GM10847 (cell line): ENCODE measurements around the gene OR13D1.

Experiments used
- POLR2A ChIP-seq: IDR thresholded peaks from 2 replicates; pipeline ENCODE4 v1.6.1; 2011; ENCODE audit not compliant: insufficient read length; ENCODE audit errors: extremely low read depth

OR13D1 gene

GRCh38 chr9:104694218-104694617, at the start of gene OR13D1:
TSS of gene OR13D1 (plus strand) at chr9:104694518. CDS start at chr9:104694518, 0 bp downstream.
- no peak for TF ChIP-seq POLR2A

- no peak for TF ChIP-seq POLR2A
Observed at GRCh38 chr9:104658496-104659195, 35.7 kb upstream of the OR13D1 start.

DNA sequence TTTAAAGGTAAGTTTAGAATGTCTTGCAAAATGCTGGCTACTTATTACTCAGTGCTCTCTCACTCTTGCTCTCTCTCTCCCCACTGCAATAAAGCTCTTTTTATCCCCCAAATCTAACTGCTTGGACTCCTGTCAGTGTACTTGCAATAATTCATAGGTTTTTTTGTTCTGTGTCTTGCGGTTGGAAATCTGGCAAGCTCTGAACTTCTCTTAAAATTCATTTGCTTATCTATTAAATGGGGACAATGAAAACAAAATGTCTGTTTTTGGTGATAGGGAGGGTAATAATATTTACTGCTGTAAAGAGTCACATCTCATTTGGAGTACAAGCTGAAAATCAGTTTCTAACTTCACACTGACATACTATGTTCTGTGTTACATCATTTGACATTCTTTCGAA, 18.7 kb upstream of the OR13D1 start:
- no peak for TF ChIP-seq POLR2A

DNA sequence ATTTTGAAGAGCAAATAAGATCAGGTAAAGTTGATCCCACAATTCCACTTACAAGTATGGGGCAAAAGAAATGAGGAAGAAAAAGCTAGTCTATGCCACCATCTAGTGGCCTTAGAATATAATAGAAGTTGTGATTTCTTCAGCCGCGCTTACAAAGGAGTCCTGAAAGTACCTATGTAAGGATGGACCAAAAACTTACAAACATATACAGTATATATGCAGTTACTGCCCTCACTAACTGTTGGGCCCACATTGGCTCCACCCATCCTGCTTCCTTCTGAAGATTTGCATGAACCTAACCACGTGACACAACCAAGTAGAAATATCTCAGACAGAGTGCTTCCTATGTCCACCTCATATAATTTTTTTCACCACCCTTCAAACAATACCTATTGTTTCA, 11.7 kb upstream of the OR13D1 start:
- TF ChIP-seq POLR2A, result no peak

GRCh38 chr9:104686081-104686480, 8.2 kb upstream of the OR13D1 start:
- no peak for TF ChIP-seq POLR2A

DNA sequence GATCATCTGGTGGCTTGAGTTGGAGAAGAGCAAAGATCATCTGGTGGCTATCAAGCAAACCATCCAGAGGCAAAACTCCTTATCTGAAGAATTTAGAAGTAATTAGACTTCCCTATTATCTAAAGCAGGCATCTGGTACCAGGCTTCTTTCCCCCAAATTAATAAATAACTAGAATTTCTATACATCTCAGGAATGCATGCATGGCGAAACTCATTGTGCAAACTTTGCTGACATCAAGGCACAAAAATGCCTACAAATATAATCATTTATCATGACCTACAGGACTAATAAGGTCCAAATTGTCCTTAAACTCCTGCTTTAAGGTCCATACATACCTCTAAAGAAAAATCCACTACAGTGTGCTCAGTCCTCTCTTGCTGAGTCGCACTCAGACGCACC, 6.0 kb downstream of the OR13D1 start:
- no peak for TF ChIP-seq POLR2A

- TF ChIP-seq POLR2A, result no peak
Observed at GRCh38 chr9:104711604-104712003, 17.3 kb downstream of the OR13D1 start.

DNA sequence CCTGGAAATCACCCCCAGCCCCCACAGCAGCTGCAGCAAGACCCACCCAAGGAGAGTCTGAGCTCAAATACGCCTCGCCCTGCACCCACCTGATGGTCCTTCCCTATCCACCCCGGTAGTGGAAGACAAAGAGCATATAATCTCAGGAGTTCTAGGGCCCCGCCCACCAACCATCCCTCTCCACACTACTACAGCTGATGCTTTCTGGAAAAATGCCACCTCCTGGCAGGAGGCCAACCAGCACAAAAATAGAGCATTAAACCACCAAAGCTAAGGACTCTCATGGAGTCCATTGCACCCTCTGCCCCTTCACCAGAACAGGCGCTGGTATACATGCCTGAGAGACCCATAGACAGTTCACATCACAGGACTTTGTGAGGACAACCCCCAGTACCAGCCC, 30.7 kb downstream of the OR13D1 start:
- no peak for TF ChIP-seq POLR2A

DNA sequence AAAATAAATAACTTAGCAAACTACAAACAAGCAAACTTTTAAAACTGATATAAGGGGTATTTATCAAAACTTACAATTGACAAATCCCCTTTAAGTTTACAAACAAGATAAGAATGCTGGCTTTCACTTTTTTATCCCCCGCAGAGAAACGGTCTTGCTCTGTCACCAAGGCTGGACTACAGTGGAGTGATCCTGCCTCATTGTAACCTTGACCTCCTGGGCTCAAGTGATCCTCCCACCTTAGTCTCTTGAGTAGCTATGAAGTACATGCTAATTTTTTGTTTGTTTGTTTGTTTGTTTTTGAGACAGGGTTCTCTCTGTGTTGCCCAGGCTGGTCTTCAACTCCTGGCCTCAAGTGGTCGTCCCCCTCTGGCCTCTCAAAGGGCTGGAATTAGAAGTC, 44.1 kb downstream of the OR13D1 start:
- no peak for TF ChIP-seq POLR2A

DNA sequence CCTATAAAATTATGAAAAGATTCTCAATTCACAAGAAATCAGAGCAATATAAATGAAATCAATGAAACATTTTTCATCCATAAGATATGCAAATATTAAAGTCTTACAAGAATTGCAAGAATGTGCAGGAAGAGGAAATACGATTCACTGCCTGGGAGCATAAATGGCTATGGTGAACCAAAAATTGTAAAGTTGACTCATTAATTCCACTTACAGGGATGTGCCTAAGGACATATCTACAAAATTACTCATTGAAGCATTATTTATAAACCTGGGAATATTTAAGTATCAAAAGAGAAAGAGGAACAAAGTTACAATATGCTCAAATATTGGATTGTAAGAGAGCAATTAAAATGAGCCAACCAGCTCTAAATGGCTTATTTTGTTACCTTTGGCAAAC, 46.3 kb downstream of the OR13D1 start:
- TF ChIP-seq POLR2A, result no peak

DNA sequence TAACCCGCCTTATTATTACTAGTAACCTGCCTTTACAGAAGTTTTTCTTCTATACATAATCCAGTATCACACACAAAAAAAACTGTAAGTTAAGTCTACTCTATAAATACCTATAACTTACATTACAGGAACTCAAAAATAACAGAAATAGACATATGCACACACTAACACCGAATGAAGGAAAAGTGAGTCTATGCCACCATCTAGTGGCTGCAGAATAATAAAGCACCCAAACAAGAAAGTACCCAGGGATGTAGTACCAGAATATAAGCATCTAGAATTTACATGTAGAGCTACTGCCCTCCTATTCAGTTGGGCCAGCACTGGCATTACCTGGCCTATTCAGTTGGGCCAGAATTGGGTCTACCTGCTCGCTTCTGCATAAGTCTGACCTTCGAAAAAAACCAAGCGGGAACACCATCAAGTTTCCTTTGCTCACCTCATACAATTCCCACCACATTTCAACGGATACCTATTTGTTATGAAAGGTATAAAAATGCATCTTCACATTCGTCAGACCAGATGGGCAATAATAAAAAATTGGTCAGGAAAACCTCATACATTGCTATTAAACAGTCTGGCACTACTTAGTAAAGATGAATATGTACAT, 49.2 kb downstream of the OR13D1 start:
- TF ChIP-seq POLR2A, result no peak
